Caco-2 (cell line): ENCODE results near the gene PSMD6. TPM values are rescaled to one million over a fixed set of nuclear protein-coding genes. Genes with fewer than 3 reads are reported as not detected.

ENCODE experiments used
- BruUV-seq: library from RNA; stranded (reverse); fragments of 400-500 nt; replicated peaks from 2 replicates; lab custom pipeline; 2021; lab: Mats Ljungman, UMichigan
- CTCF ChIA-PET: fragments of 300-600 bp; sonication (Branson Sonifier 250); formaldehyde crosslinking; loops from one replicate; lab custom pipeline; 2022; ENCODE audit warnings: antibody characterized with exemption; lab: Charles Lee
- POLR2A ChIA-PET: fragments of 300-600 bp; sonication (Branson Sonifier 250); formaldehyde crosslinking; loops from one replicate; lab custom pipeline; 2022; ENCODE audit warnings: antibody characterized with exemption; lab: Charles Lee
- DNase-seq, 2 experiments: peaks; one replicate each; pipeline versions ENCODE4 v3.0.0 to v3.0.0-alpha.2; 2020 to 2022
- H3K27me3 ChIP-seq: replicated peaks from 2 replicates; pipeline ENCODE4 v1.6.0; 2011; ENCODE audit warnings: low read length; ENCODE audit not compliant: control insufficient read depth, insufficient read depth
- H3K36me3 ChIP-seq: 2 replicates; pipeline ENCODE4 v1.5.1; 2011; ENCODE audit warnings: low read length; ENCODE audit not compliant: control insufficient read depth, insufficient read depth
- H3K4me1 ChIP-seq: fragments of 250-450 bp; sonication (Bioruptor Pico); 2 replicates; pipeline ENCODE4 v1.5.1; 2020; ENCODE audit warnings: mild to moderate bottlenecking
- H3K4me3 ChIP-seq: 2 replicates; pipeline ENCODE4 v1.5.1; 2011; ENCODE audit warnings: low read depth, mild to moderate bottlenecking, control low read depth, low read length
- H3K9me3 ChIP-seq: fragments of 250-450 bp; sonication (Bioruptor Pico); 2 replicates; pipeline ENCODE4 v1.5.1; 2020; ENCODE audit warnings: mild to moderate bottlenecking, moderate library complexity
- H3K27ac Mint-ChIP-seq: one replicate; pipeline ENCODE4 v1.8.0; 2022; ENCODE audit warnings: mixed read lengths; ENCODE audit not compliant: unreplicated experiment
- H3K27me3 Mint-ChIP-seq: one replicate; pipeline ENCODE4 v1.8.0; 2022; ENCODE audit warnings: mixed read lengths; ENCODE audit not compliant: insufficient read depth, unreplicated experiment
- H3K36me3 Mint-ChIP-seq: one replicate; pipeline ENCODE4 v1.8.0; 2022; ENCODE audit warnings: mild to moderate bottlenecking, mixed read lengths; ENCODE audit not compliant: insufficient read depth, unreplicated experiment
- H3K4me1 Mint-ChIP-seq: one replicate; pipeline ENCODE4 v1.8.0; 2022; ENCODE audit warnings: low read depth, mixed read lengths; ENCODE audit not compliant: unreplicated experiment
- H3K4me3 Mint-ChIP-seq: one replicate; pipeline ENCODE4 v1.8.0; 2022; ENCODE audit warnings: mild to moderate bottlenecking, moderate library complexity, mixed read lengths; ENCODE audit not compliant: unreplicated experiment
- H3K9me3 Mint-ChIP-seq: one replicate; pipeline ENCODE4 v1.8.0; 2022; ENCODE audit warnings: mixed read lengths; ENCODE audit not compliant: unreplicated experiment
- CTCF ChIP-seq, 2 experiments: fragments of 200-600 bp in 1 of 2; IDR thresholded peaks; 1 replicate in 1 of 2; 2 replicates in 1 of 2; pipeline versions ENCODE4 v1.5.1 to v1.8.0; 2011 to 2022; ENCODE audit warnings: antibody characterized with exemption in 1 of 2, control low read depth in 1 of 2, inconsistent platforms in 1 of 2, low read depth in 1 of 2, low read length in 1 of 2, mild to moderate bottlenecking in 1 of 2, moderate library complexity in 1 of 2; ENCODE audit not compliant: insufficient read depth in 1 of 2, severe bottlenecking in 1 of 2, unreplicated experiment in 1 of 2
- intact Hi-C: fragments of 100-400 bp; cut with micrococcal nuclease; formaldehyde crosslinking; loops from one replicate; pipeline ENCODE4 v1.10.0; 2022; ENCODE audit not compliant: unreplicated experiment
- total RNA-seq: library from RNA; stranded (reverse); gene quantifications from 2 replicates; pipeline ENCODE4 v1.2.3, GENCODE V29; 2022

The PSMD6 gene
- total RNA-seq, 1 experiment from 2014 or later: 100 TPM

- DNase-seq: no peak
- TF ChIP-seq CTCF (IDR thresholded peaks at IDR 0.05; ENCODE audit: insufficient read depth in 1 of 2, low read depth in 1 of 2, low read length in 1 of 2, severe bottlenecking in 1 of 2, unreplicated experiment in 1 of 2): no peak
- H3K27ac Mint-ChIP-seq: no peak overlapping the region
- POLR2A ChIA-PET: no interaction called here
- intact Hi-C loops: no loop called here
- no TSS peak for BruUV-seq
- peaks cover 3% of the 10 kb centered on the region for H3K27me3 Mint-ChIP-seq
- Histone ChIP-seq H3K36me3 (no peaks in the 10 kb centered on the region), H3K9me3 (no peaks in the 10 kb centered on the region), H3K4me1 (peaks cover 8% of the 10 kb centered on the region; the same call in 1 of the 2 replicates), H3K4me3 (no peak overlapping the region), H3K27me3 (no peaks in the 10 kb centered on the region)
- peaks cover 18% of the 10 kb centered on the region for H3K36me3 Mint-ChIP-seq
- H3K4me1 Mint-ChIP-seq: no peaks in the 10 kb centered on the region
- no peaks in the 10 kb centered on the region for H3K9me3 Mint-ChIP-seq
- CTCF ChIA-PET: no interaction called here
- H3K4me3 Mint-ChIP-seq: no peak overlapping the region
Observed at GRCh38 chr3:64026346-64026745, 3.1 kb upstream of the PSMD6 start.

- Histone ChIP-seq H3K4me1 (peaks cover 4% of the 10 kb centered on the region; the same call in 1 of the 2 replicates), H3K27me3 (no peaks in the 10 kb centered on the region), H3K4me3 (no peak overlapping the region; the same call in 1 of the 2 replicates), H3K36me3 (no peaks in the 10 kb centered on the region), H3K9me3 (no peaks in the 10 kb centered on the region)
- no TSS peak for BruUV-seq
- H3K27me3 Mint-ChIP-seq: peaks cover 3% of the 10 kb centered on the region
- H3K27ac Mint-ChIP-seq: peak overlapping the region; percentile 57
- ChIA-PET POLR2A (no interaction called here), CTCF (no interaction called here)
- no peak for TF ChIP-seq CTCF (IDR thresholded peaks at IDR 0.05; ENCODE audit: insufficient read depth in 1 of 2, low read depth in 1 of 2, low read length in 1 of 2, severe bottlenecking in 1 of 2, unreplicated experiment in 1 of 2)
- no peak for DNase-seq
- peak overlapping the region; percentile 80 for H3K4me3 Mint-ChIP-seq
- peaks cover 35% of the 10 kb centered on the region for H3K36me3 Mint-ChIP-seq
- no peaks in the 10 kb centered on the region for H3K9me3 Mint-ChIP-seq
- H3K4me1 Mint-ChIP-seq: no peaks in the 10 kb centered on the region
- intact Hi-C loops: loop anchor here (2.0 kb wide), 1 partner anchor 461 kb away; no protein-coding TSS in a partner anchor
Observed at GRCh38 chr3:64023861-64024223, 548 bp upstream of the PSMD6 start.

- no peaks in the 10 kb centered on the region for H3K27me3 ChIP-seq
- DNase-seq: no peak
- POLR2A ChIA-PET: no interaction called here
- Mint-ChIP-seq H3K9me3 (no peaks in the 10 kb centered on the region), H3K4me3 (peak overlapping the region; percentile 80), H3K36me3 (peaks cover 47% of the 10 kb centered on the region), H3K27ac (peak overlapping the region; percentile 57), H3K27me3 (no peaks in the 10 kb centered on the region), H3K4me1 (no peaks in the 10 kb centered on the region)
- BruUV-seq: TSS peak; percentile 55
- peaks cover 4% of the 10 kb centered on the region; the same call in 1 of the 2 replicates for H3K4me1 ChIP-seq
- CTCF ChIA-PET: interaction anchor here (0.7 to 1.3 kb wide), 2 partner anchors 14 to 30 kb away, joined by 3 read pairs; no protein-coding TSS in a partner anchor
- intact Hi-C loops: loop anchor here (2.0 kb wide), 1 partner anchor 462 kb away; no protein-coding TSS in a partner anchor
- H3K4me3 ChIP-seq: peak overlapping the region; percentile 88
- H3K9me3 ChIP-seq: no peaks in the 10 kb centered on the region
- no peak for TF ChIP-seq CTCF (IDR thresholded peaks at IDR 0.05; ENCODE audit: insufficient read depth in 1 of 2, low read depth in 1 of 2, low read length in 1 of 2, severe bottlenecking in 1 of 2, unreplicated experiment in 1 of 2)
- no peaks in the 10 kb centered on the region for H3K36me3 ChIP-seq
Observed at GRCh38 chr3:64022451-64023186, 675 bp downstream of the PSMD6 start.
